ENCODE measurements around the gene KCTD20. TPM values are rescaled to one million over a fixed set of nuclear protein-coding genes. Genes with fewer than 3 reads are reported as not detected.

The KCTD20 gene
- total RNA-seq, 1 experiment from 2014 or later = 46.6 TPM

DNA sequence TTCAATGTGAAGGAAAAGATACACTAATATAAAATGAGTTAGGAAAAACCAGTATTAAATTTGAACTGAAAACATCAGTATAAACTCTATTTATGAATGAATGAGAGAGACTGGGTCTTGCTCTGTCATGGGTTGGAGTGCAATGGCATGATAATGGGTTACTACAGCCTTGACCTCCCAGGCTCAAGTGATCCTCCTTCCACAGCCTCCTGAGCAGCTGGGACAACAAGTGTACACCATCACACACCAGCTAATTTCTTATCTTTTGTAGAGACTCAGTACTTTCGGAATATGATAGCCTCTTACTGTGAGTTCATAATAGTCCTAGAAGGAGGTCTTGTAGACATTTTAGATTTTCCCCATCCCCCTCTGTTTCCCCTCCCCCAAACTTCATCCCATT lies 21.4 kb downstream of the KCTD20 start:
- Mint-ChIP-seq H3K4me3 (ENCODE audit: unreplicated experiment) (no peak overlapping the region), H3K27ac (ENCODE audit: low read depth, unreplicated experiment) (no peak overlapping the region), H3K36me3 (ENCODE audit: insufficient read depth, unreplicated experiment) (peaks cover 15% of the 10 kb centered on the region), H3K27me3 (ENCODE audit: insufficient read depth, unreplicated experiment) (no peaks in the 10 kb centered on the region), H3K4me1 (ENCODE audit: insufficient read depth, unreplicated experiment) (no peaks in the 10 kb centered on the region), H3K9me3 (ENCODE audit: unreplicated experiment) (no peaks in the 10 kb centered on the region)
- DNase-seq (ENCODE audit: unreplicated experiment) = no peak
- ChIA-PET CTCF (no interaction called here), POLR2A (no interaction called here)
- TF ChIP-seq, protein P1, sequence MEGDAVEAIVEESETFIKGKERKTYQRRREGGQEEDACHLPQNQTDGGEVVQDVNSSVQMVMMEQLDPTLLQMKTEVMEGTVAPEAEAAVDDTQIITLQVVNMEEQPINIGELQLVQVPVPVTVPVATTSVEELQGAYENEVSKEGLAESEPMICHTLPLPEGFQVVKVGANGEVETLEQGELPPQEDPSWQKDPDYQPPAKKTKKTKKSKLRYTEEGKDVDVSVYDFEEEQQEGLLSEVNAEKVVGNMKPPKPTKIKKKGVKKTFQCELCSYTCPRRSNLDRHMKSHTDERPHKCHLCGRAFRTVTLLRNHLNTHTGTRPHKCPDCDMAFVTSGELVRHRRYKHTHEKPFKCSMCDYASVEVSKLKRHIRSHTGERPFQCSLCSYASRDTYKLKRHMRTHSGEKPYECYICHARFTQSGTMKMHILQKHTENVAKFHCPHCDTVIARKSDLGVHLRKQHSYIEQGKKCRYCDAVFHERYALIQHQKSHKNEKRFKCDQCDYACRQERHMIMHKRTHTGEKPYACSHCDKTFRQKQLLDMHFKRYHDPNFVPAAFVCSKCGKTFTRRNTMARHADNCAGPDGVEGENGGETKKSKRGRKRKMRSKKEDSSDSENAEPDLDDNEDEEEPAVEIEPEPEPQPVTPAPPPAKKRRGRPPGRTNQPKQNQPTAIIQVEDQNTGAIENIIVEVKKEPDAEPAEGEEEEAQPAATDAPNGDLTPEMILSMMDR (IDR thresholded peaks at IDR 0.05; ENCODE audit: unreplicated experiment) = no peak
- no TSS peak for BruUV-seq (replicated peaks)
- intact Hi-C loops (cut with micrococcal nuclease) = no loop called here

DNA sequence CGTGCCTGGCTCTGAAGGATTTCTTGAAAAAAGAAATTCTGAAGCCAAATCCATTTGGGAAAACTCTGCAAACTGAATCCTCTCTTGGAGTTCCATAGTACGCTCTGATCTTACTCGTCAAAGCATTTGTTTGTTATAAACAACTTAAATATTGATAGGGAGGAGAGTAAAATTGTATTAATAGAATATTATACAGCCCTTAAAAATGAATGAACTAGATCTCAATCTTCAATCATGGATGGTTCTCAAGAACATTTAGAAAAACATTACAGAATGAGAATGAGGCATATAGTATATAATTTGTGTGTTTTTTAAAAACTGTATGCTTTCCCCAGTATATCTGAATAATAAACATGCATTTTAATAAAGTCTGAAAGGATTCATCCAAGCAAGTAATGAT lies 24.8 kb downstream of the KCTD20 start:
- ChIA-PET POLR2A (interaction anchor here (0.6 to 1.5 kb wide), 2 partner anchors 13 to 48 kb away, joined by 3 to 4 read pairs; no protein-coding TSS in a partner anchor), CTCF (interaction anchor here (0.6 kb wide), 1 partner anchor 148 kb away, joined by 3 read pairs; no protein-coding TSS in a partner anchor)
- BruUV-seq (replicated peaks) = no TSS peak
- H3K9me3 Mint-ChIP-seq (ENCODE audit: unreplicated experiment) = no peaks in the 10 kb centered on the region
- no peak overlapping the region for H3K27ac Mint-ChIP-seq (ENCODE audit: low read depth, unreplicated experiment)
- H3K4me1 Mint-ChIP-seq (ENCODE audit: insufficient read depth, unreplicated experiment) = no peaks in the 10 kb centered on the region
- intact Hi-C loops (cut with micrococcal nuclease) = no loop called here
- no peak for DNase-seq (ENCODE audit: unreplicated experiment)
- H3K27me3 Mint-ChIP-seq (ENCODE audit: insufficient read depth, unreplicated experiment) = no peaks in the 10 kb centered on the region
- TF ChIP-seq, protein P1 (IDR thresholded peaks at IDR 0.05; ENCODE audit: unreplicated experiment) = no peak
- peaks cover 34% of the 10 kb centered on the region for H3K36me3 Mint-ChIP-seq (ENCODE audit: insufficient read depth, unreplicated experiment)
- H3K4me3 Mint-ChIP-seq (ENCODE audit: unreplicated experiment) = no peak overlapping the region

DNA sequence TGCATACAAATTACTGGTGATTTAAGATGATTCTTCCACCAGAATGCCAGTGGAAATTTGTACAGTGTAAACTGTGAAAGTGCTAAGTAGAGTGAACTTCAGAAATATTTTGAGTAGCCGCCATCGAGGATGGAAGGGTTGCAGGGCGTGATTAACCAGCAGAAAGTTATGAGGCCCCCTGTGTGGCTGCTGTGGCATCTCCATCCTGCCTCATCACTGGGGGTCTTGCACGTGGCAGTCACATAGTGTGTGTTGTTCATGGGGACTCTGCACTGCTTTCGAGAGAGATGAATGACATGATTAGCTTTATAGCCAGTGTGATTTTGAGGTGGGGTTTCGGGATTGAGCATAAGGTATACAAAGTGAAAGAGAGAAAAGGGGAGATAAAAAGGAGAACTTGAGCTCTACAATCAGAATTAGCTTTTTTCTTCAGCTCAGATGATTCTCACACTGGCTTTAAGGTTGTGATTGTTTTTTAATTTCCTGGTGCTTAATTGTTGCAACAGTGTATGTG lies 26.4 kb downstream of the KCTD20 start:
- no peaks in the 10 kb centered on the region for H3K4me1 Mint-ChIP-seq (ENCODE audit: insufficient read depth, unreplicated experiment)
- CTCF ChIA-PET = interaction anchor here (0.5 kb wide), 1 partner anchor 57 kb away, joined by 3 read pairs; no protein-coding TSS in a partner anchor
- POLR2A ChIA-PET = interaction anchor here (1.1 to 1.5 kb wide), 3 partner anchors 11 to 50 kb away, joined by 3 to 4 read pairs (median 4); no protein-coding TSS in a partner anchor
- TF ChIP-seq, protein P1 (IDR thresholded peaks at IDR 0.05; ENCODE audit: unreplicated experiment) = no peak
- no peak overlapping the region for H3K27ac Mint-ChIP-seq (ENCODE audit: low read depth, unreplicated experiment)
- no peaks in the 10 kb centered on the region for H3K9me3 Mint-ChIP-seq (ENCODE audit: unreplicated experiment)
- BruUV-seq (replicated peaks) = no TSS peak
- DNase-seq (ENCODE audit: unreplicated experiment) = no peak
- H3K4me3 Mint-ChIP-seq (ENCODE audit: unreplicated experiment) = no peak overlapping the region
- intact Hi-C loops (cut with micrococcal nuclease) = no loop called here
- H3K36me3 Mint-ChIP-seq (ENCODE audit: insufficient read depth, unreplicated experiment) = peaks cover 45% of the 10 kb centered on the region
- H3K27me3 Mint-ChIP-seq (ENCODE audit: insufficient read depth, unreplicated experiment) = no peaks in the 10 kb centered on the region

DNA sequence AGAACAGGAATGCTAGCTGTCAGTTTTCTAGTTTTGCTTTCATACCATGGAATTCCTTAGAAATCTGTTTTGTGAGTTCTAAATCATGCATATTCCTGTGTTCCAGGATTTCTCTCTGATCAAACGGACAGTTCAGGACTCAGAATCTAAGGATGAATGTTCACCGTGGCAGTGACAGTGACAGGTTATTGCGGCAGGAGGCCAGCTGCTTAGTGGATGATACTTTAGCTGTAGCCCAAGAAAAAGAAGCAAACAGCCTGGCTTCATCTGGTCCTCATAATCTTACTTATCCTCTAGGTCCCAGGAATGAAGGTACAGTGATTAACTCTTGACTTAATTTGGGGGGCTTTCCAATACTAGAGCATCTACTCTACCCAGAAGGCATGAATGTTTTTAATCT lies 27.1 kb downstream of the KCTD20 start:
- Mint-ChIP-seq H3K27ac (ENCODE audit: low read depth, unreplicated experiment) (peak overlapping the region; percentile 39), H3K9me3 (ENCODE audit: unreplicated experiment) (no peaks in the 10 kb centered on the region), H3K27me3 (ENCODE audit: insufficient read depth, unreplicated experiment) (no peaks in the 10 kb centered on the region), H3K4me3 (ENCODE audit: unreplicated experiment) (no peak overlapping the region), H3K36me3 (ENCODE audit: insufficient read depth, unreplicated experiment) (peaks cover 52% of the 10 kb centered on the region), H3K4me1 (ENCODE audit: insufficient read depth, unreplicated experiment) (no peaks in the 10 kb centered on the region)
- BruUV-seq (replicated peaks) = no TSS peak
- TF ChIP-seq, protein P1 (IDR thresholded peaks at IDR 0.05; ENCODE audit: unreplicated experiment) = no peak
- no peak for DNase-seq (ENCODE audit: unreplicated experiment)
- ChIA-PET POLR2A (no interaction called here), CTCF (interaction anchor here (0.6 kb wide), 1 partner anchor 1691 kb away, joined by 3 read pairs; no protein-coding TSS in a partner anchor)
- intact Hi-C loops (cut with micrococcal nuclease) = no loop called here

Data from MCF 10A (cell line).